H1 (cell line): ENCODE measurements around the gene CFAP54. TPM values are rescaled to one million over a fixed set of nuclear protein-coding genes. Genes with fewer than 3 reads are reported as not detected.

Source experiments
- CTCF ChIA-PET: fragments of 300-600 bp; sonication (Branson Sonifier 250); formaldehyde crosslinking; loops from one replicate; lab custom pipeline; 2021; ENCODE audit not compliant: partially characterized antibody; lab: Charles Lee
- POLR2A ChIA-PET: fragments of 300-600 bp; sonication (Branson Sonifier 250); formaldehyde crosslinking; loops from one replicate; lab custom pipeline; 2021; ENCODE audit warnings: inconsistent platforms; ENCODE audit not compliant: partially characterized antibody; lab: Charles Lee
- DNase-seq, 2 experiments: peaks; one replicate each; pipeline versions ENCODE4 v3.0.0 to v3.0.0-alpha.2; 2010 to 2022; ENCODE audit warnings: low spot score in 2 of 2, low read depth in 1 of 2, mixed read lengths in 1 of 2
- FAIRE-seq: peaks from 2 replicates; lab custom pipeline; 2011; peaks lifted over from hg19 to GRCh38; lab: Jason Lieb, UNC
- H2AFZ ChIP-seq: 2 replicates; pipeline ENCODE4 v1.8.1; 2012; ENCODE audit warnings: low read length, inconsistent platforms
- H2AK5ac ChIP-seq: 2 replicates; pipeline ENCODE4 v1.6.1; 2013; ENCODE audit warnings: low read depth, low read length
- H2BK120ac ChIP-seq: replicated peaks from 2 replicates; pipeline ENCODE3; 2013; ENCODE audit warnings: low read depth, low read length, inconsistent platforms
- H2BK12ac ChIP-seq: 2 replicates; pipeline ENCODE4 v1.6.1; 2013; ENCODE audit warnings: low read depth, low read length
- H2BK15ac ChIP-seq: 2 replicates; pipeline ENCODE4 v1.6.1; 2013; ENCODE audit warnings: low read length
- H2BK20ac ChIP-seq: 2 replicates; pipeline ENCODE4 v1.6.1; 2013; ENCODE audit warnings: low read length
- H2BK5ac ChIP-seq: 2 replicates; pipeline ENCODE4 v1.6.1; 2013; ENCODE audit warnings: low read depth, low read length
- H3K14ac ChIP-seq: 2 replicates; pipeline ENCODE4 v1.6.1; 2013; ENCODE audit warnings: inconsistent platforms; ENCODE audit not compliant: insufficient read length
- H3K18ac ChIP-seq: 2 replicates; pipeline ENCODE4 v1.6.1; 2013; ENCODE audit warnings: low read length; ENCODE audit errors: extremely low read depth
- H3K23ac ChIP-seq: 2 replicates; pipeline ENCODE4 v1.6.1; 2013; ENCODE audit warnings: inconsistent platforms; ENCODE audit not compliant: insufficient read length
- H3K23me2 ChIP-seq: 2 replicates; pipeline ENCODE4 v1.6.1; 2013; ENCODE audit warnings: low read depth, low read length
- H3K27ac ChIP-seq: 2 replicates; pipeline ENCODE4 v1.6.1; 2011; ENCODE audit warnings: low read depth, low read length, inconsistent platforms
- H3K27me3 ChIP-seq, 4 experiments: replicated peaks in 1 of 4; 1 replicate in 1 of 4; 2 replicates in 3 of 4; pipeline versions ENCODE4 v1.6.1 to v1.8.1; 2011 to 2013; ENCODE audit warnings: low read length in 3 of 4, mild to moderate bottlenecking in 3 of 4, inconsistent platforms in 2 of 4, mixed read lengths in 2 of 4, moderate library complexity in 1 of 4; ENCODE audit not compliant: control insufficient read depth in 3 of 4, insufficient read depth in 3 of 4; ENCODE audit errors: extremely low read depth in 1 of 4
- H3K36me3 ChIP-seq, 4 experiments: 2 replicates each; pipeline versions ENCODE4 v1.6.1 to v1.8.1; 2011 to 2013; ENCODE audit warnings: mild to moderate bottlenecking in 4 of 4, low read length in 3 of 4, moderate library complexity in 2 of 4, control low read depth in 1 of 4, inconsistent platforms in 1 of 4; ENCODE audit not compliant: insufficient read depth in 4 of 4, control insufficient read depth in 2 of 4
- H3K4ac ChIP-seq: replicated peaks from 2 replicates; pipeline ENCODE3; 2013; ENCODE audit warnings: low read length, low read depth, mixed read lengths, inconsistent platforms; ENCODE audit not compliant: insufficient read length
- H3K4me1 ChIP-seq, 4 experiments: replicated peaks in 1 of 4; 1 replicate in 1 of 4; 2 replicates in 3 of 4; pipeline versions ENCODE4 v1.6.1 to v1.8.1; 2011 to 2013; ENCODE audit warnings: low read length in 3 of 4, inconsistent platforms in 2 of 4, mixed read lengths in 1 of 4; ENCODE audit not compliant: insufficient read depth in 4 of 4, control insufficient read depth in 3 of 4
- H3K4me2 ChIP-seq, 2 experiments: 2 replicates each; pipeline versions ENCODE4 v1.6.1 to v1.8.1; 2011 to 2013; ENCODE audit warnings: low read depth in 2 of 2, low read length in 2 of 2, control low read depth in 1 of 2, inconsistent platforms in 1 of 2, mild to moderate bottlenecking in 1 of 2; ENCODE audit not compliant: insufficient read depth in 1 of 2
- H3K4me3 ChIP-seq, 4 experiments: fragments of 200-600, 300-600 bp in 1 of 4; sonication (generic), shearing (Covaris generic), sonication (Bioruptor Twin) in 1 of 4; 2 replicates each; pipeline versions ENCODE4 v1.5.1 to v1.8.1; 2011 to 2016; ENCODE audit warnings: low read length in 4 of 4, low read depth in 3 of 4, control low read depth in 2 of 4, inconsistent platforms in 2 of 4, mild to moderate bottlenecking in 2 of 4, mixed read lengths in 1 of 4, moderate library complexity in 1 of 4; ENCODE audit not compliant: insufficient read depth in 2 of 4; ENCODE audit errors: extremely low read depth in 1 of 4
- H3K56ac ChIP-seq: replicated peaks from 2 replicates; pipeline ENCODE3; 2013; ENCODE audit warnings: low read depth, mild to moderate bottlenecking, mixed read lengths, low read length, inconsistent platforms; ENCODE audit not compliant: insufficient read length
- H3K79me1 ChIP-seq: 2 replicates; pipeline ENCODE4 v1.6.1; 2013; ENCODE audit warnings: low read depth, low read length, control low read depth
- H3K79me2 ChIP-seq, 2 experiments: 2 replicates each; pipeline versions ENCODE4 v1.6.1 to v1.8.1; 2012 to 2013; ENCODE audit warnings: low read length in 2 of 2, mild to moderate bottlenecking in 2 of 2, inconsistent platforms in 1 of 2; ENCODE audit not compliant: insufficient read depth in 2 of 2, control insufficient read depth in 1 of 2
- H3K9ac ChIP-seq, 4 experiments: replicated peaks in 1 of 4; 1 replicate in 1 of 4; 2 replicates in 3 of 4; pipeline versions ENCODE4 v1.6.1 to v1.8.1; 2011 to 2013; ENCODE audit warnings: low read depth in 3 of 4, low read length in 3 of 4, control low read depth in 2 of 4, mild to moderate bottlenecking in 2 of 4, moderate library complexity in 2 of 4, inconsistent platforms in 1 of 4; ENCODE audit errors: extremely low read depth in 1 of 4
- H3K9me3 ChIP-seq, 2 experiments: 2 replicates each; pipeline versions ENCODE4 v1.6.1 to v1.8.1; 2012 to 2013; ENCODE audit warnings: mild to moderate bottlenecking in 2 of 2, moderate library complexity in 2 of 2, control low read depth in 1 of 2, inconsistent platforms in 1 of 2, low read depth in 1 of 2, low read length in 1 of 2, mixed read lengths in 1 of 2; ENCODE audit not compliant: insufficient read depth in 2 of 2
- H4K20me1 ChIP-seq, 2 experiments: replicated peaks in 1 of 2; 2 replicates each; pipeline versions ENCODE3 to v1.8.1; 2011 to 2013; ENCODE audit warnings: inconsistent platforms in 2 of 2, low read length in 2 of 2, mild to moderate bottlenecking in 1 of 2; ENCODE audit not compliant: insufficient read depth in 2 of 2, control insufficient read depth in 1 of 2
- H4K5ac ChIP-seq: 2 replicates; pipeline ENCODE4 v1.6.1; 2013; ENCODE audit warnings: low read length, low read depth, mixed read lengths, inconsistent platforms; ENCODE audit not compliant: insufficient read length
- H4K8ac ChIP-seq: 2 replicates; pipeline ENCODE4 v1.8.0; 2013; ENCODE audit warnings: mild to moderate bottlenecking, moderate library complexity, low read length, inconsistent platforms; ENCODE audit not compliant: insufficient read depth; ENCODE audit errors: extremely low read depth
- H4K91ac ChIP-seq: replicated peaks from 2 replicates; pipeline ENCODE3; 2013; ENCODE audit warnings: low read length, mixed read lengths, inconsistent platforms; ENCODE audit not compliant: insufficient read length
- ASH2L ChIP-seq: fragments of 200-600, 300-600 bp; sonication (generic); IDR thresholded peaks from one replicate; pipeline ENCODE4 v1.7.1; 2017; ENCODE audit warnings: low read length
- BACH1 ChIP-seq: IDR thresholded peaks from 2 replicates; pipeline ENCODE4 v1.6.1; 2012; ENCODE audit warnings: low read length, improper control_type of control experiment
- CTBP2 ChIP-seq: IDR thresholded peaks from 2 replicates; pipeline ENCODE4 v1.7.0; 2011; ENCODE audit warnings: borderline replicate concordance, mild to moderate bottlenecking, moderate library complexity, mixed read lengths, low read length; ENCODE audit not compliant: insufficient read depth, insufficient read length
- EGR1 ChIP-seq: IDR thresholded peaks from 2 replicates; pipeline ENCODE4 v1.6.1; 2011; ENCODE audit warnings: low read depth, low read length, borderline replicate concordance
- GABPA ChIP-seq: IDR thresholded peaks from 2 replicates; pipeline ENCODE4 v1.6.1; 2011; ENCODE audit warnings: mild to moderate bottlenecking, low read length, moderate library complexity, borderline replicate concordance; ENCODE audit not compliant: insufficient read depth
- MAX ChIP-seq: IDR thresholded peaks from 2 replicates; pipeline ENCODE4 v1.6.1; 2012; ENCODE audit warnings: inconsistent platforms
- POLR2A ChIP-seq, 2 experiments: IDR thresholded peaks; 1 replicate in 1 of 2; 2 replicates in 1 of 2; pipeline ENCODE4 v1.6.1; 2011; ENCODE audit warnings: low read depth in 2 of 2, low read length in 2 of 2, mild to moderate bottlenecking in 2 of 2; ENCODE audit errors: control extremely low read depth in 1 of 2
- POLR2AphosphoS5 ChIP-seq: IDR thresholded peaks from 2 replicates; pipeline ENCODE4 v1.6.1; 2011; ENCODE audit warnings: low read depth, low read length
- POU5F1 ChIP-seq: IDR thresholded peaks from 2 replicates; pipeline ENCODE4 v1.6.1; 2011; ENCODE audit warnings: low read depth, mild to moderate bottlenecking, low read length, moderate library complexity
- RNF2 ChIP-seq: fragments of 200-900, 300-1000 bp; sonication (generic); IDR thresholded peaks from 2 replicates; pipeline ENCODE4 v1.7.1; 2016; ENCODE audit warnings: borderline replicate concordance, low read depth, mild to moderate bottlenecking, antibody characterized with exemption, low read length; ENCODE audit not compliant: poor library complexity, severe bottlenecking; ENCODE audit errors: missing control alignments
- RXRA ChIP-seq: IDR thresholded peaks from 2 replicates; pipeline ENCODE4 v1.6.1; 2011; ENCODE audit warnings: low read depth, mild to moderate bottlenecking, low read length, moderate library complexity; ENCODE audit not compliant: insufficient read depth
- SAP30 ChIP-seq: fragments of 300-600 bp; sonication (generic); IDR thresholded peaks from 2 replicates; pipeline ENCODE4 v1.7.1; 2012; ENCODE audit warnings: low read length, moderate library complexity, mild to moderate bottlenecking, inconsistent platforms; ENCODE audit not compliant: insufficient read depth, insufficient replicate concordance
- SP4 ChIP-seq: IDR thresholded peaks from 2 replicates; pipeline ENCODE4 v1.6.1; 2012; ENCODE audit warnings: low read length, inconsistent platforms
- TEAD4 ChIP-seq: IDR thresholded peaks from 2 replicates; pipeline ENCODE4 v1.6.1; 2012; ENCODE audit warnings: low read depth, low read length, inconsistent platforms, mixed read lengths
- YY1 ChIP-seq: IDR thresholded peaks from 2 replicates; pipeline ENCODE4 v1.6.1; 2011; ENCODE audit warnings: low read depth, mild to moderate bottlenecking, low read length
- WGBS, 2 experiments: shearing (Covaris generic) in 1 of 2; methylation state at CpG; one replicate each; pipeline versions ENCODE4 v1.1.6 to v1.1.7; 2013 to 2015; ENCODE audit warnings: low lambda C conversion rate in 2 of 2, mixed read lengths in 2 of 2, inconsistent platforms in 1 of 2, low coverage in 1 of 2, missing lambda C conversion rate in 1 of 2; ENCODE audit not compliant: insufficient replicate concordance in 2 of 2, insufficient coverage in 1 of 2, insufficient read length in 1 of 2; ENCODE audit errors: extremely low coverage in 1 of 2, missing lambda C conversion rate in 1 of 2; 5-methylcytosine and 5-hydroxymethylcytosine counted together
- polyA plus RNA-seq, 7 experiments: library from polyadenylated mRNA; depleted of rRNA in 3 of 7; stranded (reverse) in 5 of 7; unstranded in 2 of 7; fragments of >200 nt in 5 of 7; fragments of 200-250 nt in 2 of 7; gene quantifications; 1 replicate in 5 of 7; 2 replicates in 1 of 7; 4 replicates in 1 of 7; pipeline versions ENCODE4 v1.2.1 to v1.2.3, GENCODE V29; 2011 to 2013; ENCODE audit warnings: missing spikeins in 2 of 7, mixed read lengths in 2 of 7
- total RNA-seq: library from RNA; stranded (reverse); fragmentation: NEBNext Ultra II Directional; extraction: Animal tissue kit (Norgen Biotek cat#: 25700); gene quantifications from 2 replicates; pipeline ENCODE4 v1.2.1, GENCODE V29; 2021

CFAP54 gene
- total and polyA plus RNA-seq, 2 of the 8 experiments (the other 6 are each of a cell fraction or from before 2014, with no cell fraction given), result 0.17 to 0.33 TPM

GRCh38 chr12:96850676-96851075 is 361.3 kb downstream of the CFAP54 start:
- Histone ChIP-seq H3K4me3 (no peak overlapping the region), H3K79me1 (no peaks in the 10 kb centered on the region), H3K9ac (no peak overlapping the region), H3K27me3 (no peaks in the 10 kb centered on the region), H2BK5ac (no peak overlapping the region), H3K36me3 (no peaks in the 10 kb centered on the region), H3K23me2 (no peaks in the 10 kb centered on the region), H3K4me2 (no peak overlapping the region), H2BK12ac (no peak overlapping the region), H3K14ac (no peak overlapping the region), H2BK15ac (no peak overlapping the region), H2AK5ac (no peak overlapping the region), H4K8ac (no peak overlapping the region), H3K4ac (no peak overlapping the region), H3K27ac (no peak overlapping the region), H4K20me1 (no peaks in the 10 kb centered on the region), H3K9me3 (no peaks in the 10 kb centered on the region), H3K23ac (no peak overlapping the region), H2BK120ac (no peak overlapping the region), H3K18ac (no peak overlapping the region), H3K79me2 (no peaks in the 10 kb centered on the region), H4K5ac (no peak overlapping the region), H2AFZ (no peak overlapping the region), H3K4me1 (peaks cover 0 to 6% (median 0%) of the 10 kb centered on the region in 4 experiments; a peak in 2 of 7 replicates), H2BK20ac (no peak overlapping the region), H4K91ac (no peak overlapping the region), H3K56ac (no peak overlapping the region)
- FAIRE-seq (no peak), DNase-seq (no peak)
- ChIA-PET CTCF (no interaction called here), POLR2A (no interaction called here)
- 93% methylated on average over 3 of the region's 3 CpGs; no CpG with 5 or more reads in 1 of the 2 experiments for WGBS, 2 experiments
- TF ChIP-seq GABPA (no peak), POU5F1 (no peak), RNF2 (no peak), SP4 (no peak), ASH2L (no peak), BACH1 (no peak), YY1 (no peak), CTBP2 (no peak), MAX (no peak), POLR2A (IDR thresholded peaks at IDR 0.05; ENCODE audit: control extremely low read depth in 1 of 2, low read depth in 2 of 2, low read length in 2 of 2) (no peak), TEAD4 (no peak), POLR2AphosphoS5 (no peak), RXRA (no peak), EGR1 (no peak), SAP30 (no peak)
